HCT116 (cell line): ENCODE results near the gene CABP2. TPM values are rescaled to one million over a fixed set of nuclear protein-coding genes. Genes with fewer than 3 reads are reported as not detected.

Experiments
- ATAC-seq: fragments of 200-7000 bp; cut with Tn5 transposase; 2 replicates; pipeline ENCODE4 v1.9.1; 2020; ENCODE audit warnings: mild to moderate bottlenecking, moderate library complexity
- BruUV-seq: library from RNA; stranded (reverse); fragments of 400-500 nt; replicated peaks from 2 replicates; lab custom pipeline; 2021; lab: Mats Ljungman, UMichigan
- CTCF ChIA-PET: fragments of 300-600 bp; sonication (Branson Sonifier 250); formaldehyde crosslinking; loops from one replicate; lab custom pipeline; 2021; ENCODE audit warnings: antibody characterized with exemption; lab: Charles Lee
- POLR2A ChIA-PET: fragments of 300-600, 350-600 bp; sonication (Branson Sonifier 250); formaldehyde crosslinking; loops from one replicate; lab custom pipeline; 2021; ENCODE audit warnings: antibody characterized with exemption; lab: Charles Lee
- RAD21 ChIA-PET, 2 experiments: fragments of 300-600 bp; sonication (Branson Sonifier 250); formaldehyde crosslinking; loops; one replicate each; lab custom pipeline; 2023; ENCODE audit warnings: low total read pairs in 2 of 2; ENCODE audit not compliant: uncharacterized antibody in 2 of 2, unreplicated experiment in 2 of 2, low non-redundant PET in 1 of 2; lab: Charles Lee
- DNase-seq: peaks from one replicate; pipeline ENCODE4 v3.0.0-alpha.2; 2010; ENCODE audit warnings: low read depth, low spot score
- H2AFZ ChIP-seq: fragments of 200-600 bp; shearing (Covaris generic), sonication (generic); 2 replicates; pipeline ENCODE4 v1.6.1; 2017; ENCODE audit warnings: low read depth, mixed run types, mixed read lengths, antibody characterized with exemption, low read length; ENCODE audit not compliant: poor library complexity, severe bottlenecking
- H3K27ac ChIP-seq: 2 replicates; pipeline ENCODE4 v1.5.1; 2012; ENCODE audit warnings: low read depth, low read length
- H3K27me3 ChIP-seq: fragments of 200-600 bp; sonication (generic); 2 replicates; pipeline ENCODE4 v1.6.1; 2016; ENCODE audit warnings: mixed run types, low read length, mixed read lengths; ENCODE audit not compliant: insufficient read depth
- H3K36me3 ChIP-seq, 2 experiments: fragments of 200-500 bp in 1 of 2; fragments of 200-600 bp in 1 of 2; sonication (Bioruptor generic) in 1 of 2; sonication (generic) in 1 of 2; 2 replicates each; pipeline versions ENCODE4 v1.5.1 to v1.6.1; 2014 to 2016; ENCODE audit warnings: low read length in 2 of 2, inconsistent platforms in 1 of 2, mixed read lengths in 1 of 2, mixed run types in 1 of 2; ENCODE audit not compliant: insufficient read depth in 2 of 2, control insufficient read depth in 1 of 2
- H3K4me1 ChIP-seq, 2 experiments: fragments of 200-600 bp in 1 of 2; sonication (generic) in 1 of 2; 2 replicates each; pipeline versions ENCODE4 v1.5.1 to v1.6.1; 2012 to 2017; ENCODE audit warnings: low read length in 2 of 2, inconsistent platforms in 1 of 2, mild to moderate bottlenecking in 1 of 2, mixed read lengths in 1 of 2, mixed run types in 1 of 2, moderate library complexity in 1 of 2; ENCODE audit not compliant: insufficient read depth in 2 of 2, control insufficient read depth in 1 of 2
- H3K4me2 ChIP-seq: fragments of 200-600 bp; sonication (generic); 2 replicates; pipeline ENCODE4 v1.6.1; 2017; ENCODE audit warnings: mixed run types, low read length, mixed read lengths
- H3K4me3 ChIP-seq, 2 experiments: fragments of 200-600 bp in 1 of 2; sonication (generic) in 1 of 2; replicated peaks in 1 of 2; 2 replicates each; pipeline ENCODE4 v1.5.1; 2011 to 2016; ENCODE audit warnings: low read length in 2 of 2, control low read depth in 1 of 2, low read depth in 1 of 2, mild to moderate bottlenecking in 1 of 2, mixed read lengths in 1 of 2, mixed run types in 1 of 2
- H3K79me2 ChIP-seq: fragments of 200-600 bp; sonication (generic); 2 replicates; pipeline ENCODE4 v1.6.1; 2017; ENCODE audit warnings: mild to moderate bottlenecking, mixed run types, low read length, moderate library complexity, mixed read lengths; ENCODE audit not compliant: insufficient read depth
- H3K9ac ChIP-seq: fragments of 200-600 bp; sonication (generic); 2 replicates; pipeline ENCODE4 v1.6.1; 2016; ENCODE audit warnings: low read length, mixed read lengths
- H3K9me2 ChIP-seq: fragments of 200-600 bp; sonication (generic), shearing (Covaris generic); 2 replicates; pipeline ENCODE4 v1.6.1; 2017; ENCODE audit warnings: mixed run types, mild to moderate bottlenecking, moderate library complexity; ENCODE audit not compliant: insufficient read depth
- H3K9me3 ChIP-seq, 2 experiments: fragments of 200-500 bp in 1 of 2; fragments of 200-600 bp in 1 of 2; sonication (Bioruptor generic) in 1 of 2; sonication (generic) in 1 of 2; 2 replicates each; pipeline ENCODE4 v1.6.1; 2014 to 2017; ENCODE audit warnings: low read length in 2 of 2, mixed read lengths in 2 of 2, inconsistent platforms in 1 of 2, low read depth in 1 of 2, mild to moderate bottlenecking in 1 of 2, mixed run types in 1 of 2, moderate library complexity in 1 of 2; ENCODE audit not compliant: control insufficient read depth in 1 of 2, insufficient read depth in 1 of 2
- H4K20me1 ChIP-seq: fragments of 200-600 bp; sonication (generic), shearing (Covaris generic); 2 replicates; pipeline ENCODE4 v1.6.1; 2017; ENCODE audit warnings: mixed run types, mild to moderate bottlenecking, moderate library complexity; ENCODE audit not compliant: insufficient read depth
- CEBPB ChIP-seq: IDR thresholded peaks from 2 replicates; pipeline ENCODE4 v1.6.1; 2012; ENCODE audit warnings: low read depth
- CTCF ChIP-seq, 3 experiments: fragments of 200-600 bp in 1 of 3; sonication (generic) in 1 of 3; IDR thresholded peaks in 2 of 3; conservative IDR thresholded peaks in 1 of 3; 2 replicates each; pipeline ENCODE4 v1.5.1; 2012 to 2017; ENCODE audit warnings: low read depth in 2 of 3, low read length in 2 of 3, antibody characterized with exemption in 1 of 3, borderline replicate concordance in 1 of 3, control low read depth in 1 of 3, mild to moderate bottlenecking in 1 of 3, mixed read lengths in 1 of 3, mixed run types in 1 of 3, moderate library complexity in 1 of 3; ENCODE audit not compliant: insufficient read depth in 1 of 3
- EGR1 ChIP-seq: IDR thresholded peaks from 2 replicates; pipeline ENCODE4 v1.6.1; 2012; ENCODE audit warnings: low read depth
- ELF1 ChIP-seq: IDR thresholded peaks from 2 replicates; pipeline ENCODE4 v1.6.1; 2012; ENCODE audit warnings: low read depth, borderline replicate concordance
- EZH2 ChIP-seq: fragments of 200-600 bp; sonication (generic); IDR thresholded peaks from 2 replicates; pipeline ENCODE4 v1.6.1; 2017; ENCODE audit warnings: antibody characterized with exemption, mixed run types
- EZH2phosphoT487 ChIP-seq: fragments of 200-600 bp; IDR thresholded peaks from 2 replicates; pipeline ENCODE4 v1.6.1; 2018; ENCODE audit warnings: antibody characterized with exemption, borderline replicate concordance
- FOSL1 ChIP-seq: IDR thresholded peaks from 2 replicates; pipeline ENCODE4 v1.6.1; 2012; ENCODE audit warnings: low read depth
- POLR2A ChIP-seq: IDR thresholded peaks from 2 replicates; pipeline ENCODE4 v1.7.0; 2011; ENCODE audit warnings: borderline replicate concordance; ENCODE audit not compliant: insufficient read depth, insufficient read length; ENCODE audit errors: extremely low read depth
- RAD21 ChIP-seq: IDR thresholded peaks from 2 replicates; pipeline ENCODE4 v1.6.1; 2012; ENCODE audit warnings: low read depth, mild to moderate bottlenecking
- SRF ChIP-seq: IDR thresholded peaks from 2 replicates; pipeline ENCODE4 v1.6.1; 2012; ENCODE audit warnings: low read depth
- TCF7L2 ChIP-seq: IDR thresholded peaks from 2 replicates; pipeline ENCODE4 v1.7.0; 2011; ENCODE audit warnings: borderline replicate concordance, inconsistent platforms; ENCODE audit not compliant: insufficient read depth, insufficient read length; ENCODE audit errors: extremely low read depth
- ZBTB33 ChIP-seq: IDR thresholded peaks from 2 replicates; pipeline ENCODE4 v1.6.1; 2011; ENCODE audit warnings: mild to moderate bottlenecking, low read length, moderate library complexity; ENCODE audit not compliant: insufficient replicate concordance; ENCODE audit errors: extremely low read depth
- ZFX ChIP-seq: fragments of 450-650 bp; IDR thresholded peaks from 2 replicates; pipeline ENCODE4 v1.6.1; 2017
- intact Hi-C: fragments of 100-400 bp; cut with micrococcal nuclease; formaldehyde crosslinking; loops from 2 replicates; pipeline ENCODE4 v1.10.0; 2022
- total RNA-seq: library from RNA; stranded (reverse); gene quantifications from one replicate; pipeline ENCODE4 v1.2.1, GENCODE V29; 2021; ENCODE audit not compliant: unreplicated experiment

CABP2 gene
- total RNA-seq, 1 experiment from 2014 or later: not detected

DNA sequence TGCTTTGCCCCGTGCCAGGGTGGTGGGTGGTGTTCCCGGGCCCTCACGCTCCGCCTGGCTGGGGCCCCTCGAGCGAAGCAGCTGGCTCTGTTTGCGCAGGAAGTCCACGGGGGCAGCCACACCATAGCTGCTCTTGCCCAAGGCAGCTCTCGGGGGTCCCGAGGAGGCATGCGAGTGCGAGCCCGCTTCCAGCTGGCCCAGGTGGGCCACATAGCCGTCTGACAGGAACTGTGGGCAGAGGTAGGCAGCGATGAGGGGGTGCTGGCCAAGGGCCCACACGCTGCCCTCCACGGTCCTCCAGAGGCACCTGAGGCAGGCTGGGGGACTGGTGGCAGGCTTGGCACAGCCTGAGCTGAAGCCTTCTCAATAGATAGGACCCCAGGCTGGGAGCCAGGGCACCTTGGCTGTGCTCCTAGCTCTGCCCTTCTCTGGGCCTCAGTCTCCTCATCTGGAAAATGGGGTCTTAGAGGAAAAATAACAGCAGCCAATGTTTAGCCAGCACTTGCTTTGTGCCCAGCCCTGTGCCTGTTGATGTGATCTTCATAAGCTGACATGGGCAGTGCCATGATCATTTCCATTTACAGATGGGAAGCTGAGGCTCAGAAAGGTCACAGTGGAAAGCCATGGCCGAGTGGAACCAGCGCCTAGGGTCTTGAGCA, 31.0 kb downstream of the CABP2 start:
- Histone ChIP-seq H4K20me1 (no peaks in the 10 kb centered on the region), H3K79me2 (no peaks in the 10 kb centered on the region), H3K4me3 (no peak overlapping the region), H2AFZ (no peak overlapping the region), H3K9me3 (no peaks in the 10 kb centered on the region), H3K4me2 (no peak overlapping the region), H3K4me1 (no peaks in the 10 kb centered on the region), H3K27me3 (no peaks in the 10 kb centered on the region), H3K36me3 (peaks cover 0 to 5% of the 10 kb centered on the region in 2 experiments; a peak in 2 of 4 replicates), H3K9ac (no peak overlapping the region), H3K27ac (no peak overlapping the region), H3K9me2 (no peaks in the 10 kb centered on the region)
- ATAC-seq (no peak), DNase-seq (no peak)
- ChIA-PET CTCF (no interaction called here), RAD21 (no interaction called here), POLR2A (no interaction called here)
- intact Hi-C loops: no loop called here
- no TSS peak for BruUV-seq
- no peak for TF ChIP-seq EZH2

GRCh38 chr11:67491276-67492068, 31.8 kb downstream of the CABP2 start:
- ATAC-seq (no peak), DNase-seq (no peak)
- no peaks in the 10 kb centered on the region for H3K9me2 ChIP-seq
- H3K36me3 ChIP-seq: peaks cover 0 to 5% of the 10 kb centered on the region in 2 experiments; a peak in 2 of 4 replicates
- H3K27me3 ChIP-seq: no peaks in the 10 kb centered on the region
- H3K4me2 ChIP-seq: no peak overlapping the region
- H3K9ac ChIP-seq: no peak overlapping the region
- H2AFZ ChIP-seq: no peak overlapping the region
- RAD21 ChIA-PET: no interaction called here
- no peak overlapping the region for H3K4me3 ChIP-seq
- H3K79me2 ChIP-seq: no peaks in the 10 kb centered on the region
- intact Hi-C loops: no loop called here
- no peaks in the 10 kb centered on the region for H3K9me3 ChIP-seq
- H4K20me1 ChIP-seq: no peaks in the 10 kb centered on the region
- no peak overlapping the region for H3K27ac ChIP-seq
- peaks cover 0 to 3% of the 10 kb centered on the region in 2 experiments; a peak in 1 of 4 replicates for H3K4me1 ChIP-seq
- CTCF ChIA-PET: no interaction called here
- POLR2A ChIA-PET: no interaction called here
- BruUV-seq: no TSS peak
- TF ChIP-seq CTCF (IDR thresholded peaks at IDR 0.05 in 2 of 3, conservative IDR thresholded peaks at IDR 0.05 in 1 of 3; ENCODE audit: borderline replicate concordance in 1 of 3, insufficient read depth in 1 of 3, low read depth in 2 of 3, low read length in 2 of 3): no peak
- no peak for TF ChIP-seq EZH2
- no peak for TF ChIP-seq TCF7L2
- no peak for TF ChIP-seq RAD21
- TF ChIP-seq EGR1: no peak
- TF ChIP-seq ZFX: no peak
- no peak for TF ChIP-seq CEBPB
- TF ChIP-seq SRF: no peak
- no peak for TF ChIP-seq ELF1
- no peak for TF ChIP-seq FOSL1
- TF ChIP-seq EZH2phosphoT487: no peak
- no peak for TF ChIP-seq POLR2A
- TF ChIP-seq ZBTB33: no peak
